HFFc6 (cell line): Measurements from ENCODE around the gene FLOT1. TPM values are rescaled to one million over a fixed set of nuclear protein-coding genes. Genes with fewer than 3 reads are reported as not detected.

Experiments used
- DNase-seq: peaks from one replicate; pipeline ENCODE4 v3.0.0-alpha.2; 2018
- H3K27ac Mint-ChIP-seq: 2 replicates; pipeline ENCODE4 v1.8.0; 2020; ENCODE audit warnings: mild to moderate bottlenecking, mixed read lengths
- H3K27me3 Mint-ChIP-seq: 2 replicates; pipeline ENCODE4 v1.8.0; 2021; ENCODE audit warnings: mild to moderate bottlenecking, moderate library complexity, mixed read lengths; ENCODE audit not compliant: insufficient read depth
- H3K36me3 Mint-ChIP-seq: 2 replicates; pipeline ENCODE4 v1.8.0; 2021; ENCODE audit warnings: low read depth, mixed read lengths
- H3K4me1 Mint-ChIP-seq: 2 replicates; pipeline ENCODE4 v1.8.0; 2020; ENCODE audit warnings: low read depth, mixed read lengths
- H3K4me3 Mint-ChIP-seq: 2 replicates; pipeline ENCODE4 v1.8.0; 2020; ENCODE audit warnings: mild to moderate bottlenecking, moderate library complexity, mixed read lengths
- H3K9me3 Mint-ChIP-seq: 2 replicates; pipeline ENCODE4 v1.8.0; 2020; ENCODE audit warnings: mild to moderate bottlenecking, mixed read lengths
- CTCF ChIP-seq: fragments of 200-600 bp; sonication (generic); IDR thresholded peaks from 2 replicates; pipeline ENCODE4 v1.5.0; 2021; ENCODE audit warnings: antibody characterized with exemption, mild to moderate bottlenecking
- total RNA-seq, 6 experiments: library from RNA; stranded (reverse); fragmentation: NEBNext Ultra II Directional; extraction: Animal tissue kit (Norgen Biotek cat#: 25700); gene quantifications; 2 replicates in 1 of 6; 3 replicates in 5 of 6; pipeline ENCODE4 v1.2.3, GENCODE V29; 2021

Gene FLOT1
- total RNA-seq, 6 experiments from 2014 or later = 218 to 286 (median 236) TPM

GRCh38 chr6:30781743-30782424 is 39.4 kb upstream of the FLOT1 start:
- Mint-ChIP-seq H3K9me3 (no peaks in the 10 kb centered on the region), H3K4me3 (peak overlapping the region; percentile 79), H3K4me1 (peaks cover 71% of the 10 kb centered on the region), H3K27me3 (peaks cover 2% of the 10 kb centered on the region; the same call in 1 of the 2 replicates), H3K27ac (peak overlapping the region; percentile 98), H3K36me3 (no peaks in the 10 kb centered on the region)
- peak; percentile 99 for DNase-seq
- no peak for TF ChIP-seq CTCF

- peaks cover 2% of the 10 kb centered on the region; the same call in 1 of the 2 replicates for H3K27me3 Mint-ChIP-seq
- peak overlapping the region; percentile 79 for H3K4me3 Mint-ChIP-seq
- no peaks in the 10 kb centered on the region for H3K9me3 Mint-ChIP-seq
- peaks cover 66% of the 10 kb centered on the region for H3K4me1 Mint-ChIP-seq
- no peak for TF ChIP-seq CTCF
- peak overlapping the region; percentile 98 for H3K27ac Mint-ChIP-seq
- no peaks in the 10 kb centered on the region for H3K36me3 Mint-ChIP-seq
- no peak for DNase-seq
Measured at GRCh38 chr6:30781395-30781742, 38.9 kb upstream of the FLOT1 start.

DNA sequence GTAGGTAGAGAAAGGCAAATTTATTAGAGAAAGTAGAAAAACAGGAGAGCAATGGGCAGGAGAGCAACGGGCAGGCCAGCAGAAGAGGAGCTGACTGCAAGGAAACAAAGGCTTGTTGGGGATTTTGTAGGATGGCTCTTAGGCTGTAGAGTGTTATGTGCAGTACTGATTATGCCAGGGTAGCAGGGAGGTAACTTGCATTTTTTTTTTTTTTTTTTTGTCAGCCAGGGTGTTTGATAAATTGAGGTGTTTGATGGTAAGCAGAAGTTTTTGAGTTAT is 38.1 kb upstream of the FLOT1 start:
- no peak for DNase-seq
- Mint-ChIP-seq H3K36me3 (no peaks in the 10 kb centered on the region), H3K27me3 (peaks cover 2% of the 10 kb centered on the region; the same call in 1 of the 2 replicates), H3K4me3 (peak overlapping the region; percentile 79), H3K27ac (peak overlapping the region; percentile 98), H3K4me1 (peaks cover 62% of the 10 kb centered on the region), H3K9me3 (no peaks in the 10 kb centered on the region)
- no peak for TF ChIP-seq CTCF

- H3K9me3 Mint-ChIP-seq = no peaks in the 10 kb centered on the region
- peaks cover 2% of the 10 kb centered on the region; the same call in 1 of the 2 replicates for H3K27me3 Mint-ChIP-seq
- H3K36me3 Mint-ChIP-seq = no peaks in the 10 kb centered on the region
- no peak for DNase-seq
- TF ChIP-seq CTCF = no peak
- H3K4me3 Mint-ChIP-seq = peak overlapping the region; percentile 79
- H3K27ac Mint-ChIP-seq = peak overlapping the region; percentile 98
- H3K4me1 Mint-ChIP-seq = peaks cover 60% of the 10 kb centered on the region
Measured at GRCh38 chr6:30779850-30780641, 37.6 kb upstream of the FLOT1 start.

DNA sequence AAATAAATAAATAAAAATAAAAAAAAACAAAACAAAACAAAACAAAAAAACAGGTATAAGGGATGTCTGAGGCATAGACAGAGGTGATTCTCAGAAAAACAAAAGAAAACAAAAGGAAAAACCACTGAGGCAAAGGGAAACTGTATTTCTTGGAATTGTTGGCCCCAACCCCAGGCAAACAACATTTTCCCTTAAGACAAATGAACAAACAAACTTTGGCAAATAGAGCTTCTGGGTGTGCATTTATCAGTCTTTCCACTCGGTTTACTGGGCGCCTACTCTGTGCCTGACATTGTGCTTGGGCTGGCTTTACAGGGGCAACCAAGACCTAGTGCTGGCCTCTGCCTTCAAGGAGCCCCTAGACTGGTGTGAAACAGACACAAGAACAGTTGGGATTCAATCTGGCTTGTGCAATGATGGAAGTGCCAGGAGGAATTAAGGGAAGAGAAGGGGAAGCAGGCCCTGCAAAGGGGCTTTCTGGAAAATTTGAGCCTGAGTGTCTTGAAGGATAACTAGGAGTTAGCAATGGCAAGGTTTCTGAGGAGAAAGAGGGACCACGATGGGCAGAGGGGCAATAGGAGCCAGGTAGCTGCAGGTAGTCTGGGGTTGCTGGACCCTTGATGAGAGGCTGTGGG is 35.6 kb upstream of the FLOT1 start:
- no peak for TF ChIP-seq CTCF
- H3K27ac Mint-ChIP-seq = peak overlapping the region; percentile 98
- peaks cover 2% of the 10 kb centered on the region; the same call in 1 of the 2 replicates for H3K27me3 Mint-ChIP-seq
- DNase-seq = no peak
- H3K4me1 Mint-ChIP-seq = peaks cover 68% of the 10 kb centered on the region
- no peaks in the 10 kb centered on the region for H3K36me3 Mint-ChIP-seq
- no peaks in the 10 kb centered on the region for H3K9me3 Mint-ChIP-seq
- no peak overlapping the region for H3K4me3 Mint-ChIP-seq
